ENCODE measurements around the gene SLC6A7.

- TF ChIP-seq POLR2A (IDR thresholded peaks at IDR 0.05) (no peak), CTCF (IDR thresholded peaks at IDR 0.05) (no peak), EP300 (IDR thresholded peaks at IDR 0.05) (no peak), POLR2AphosphoS5 (IDR thresholded peaks at IDR 0.05) (no peak)
Observed at GRCh38 chr5:150227036-150227435, 37.2 kb downstream of the SLC6A7 start.

Measured in gastroesophageal sphincter (tissue), 3 donors.